PFSK-1 (cell line): Measurements from ENCODE around the gene USP24.

ENCODE experiments used
- FOXP2 ChIP-seq: optimal IDR thresholded peaks from 2 replicates; pipeline ENCODE3; 2011; ENCODE audit warnings: borderline replicate concordance, control low read depth, inconsistent platforms; ENCODE audit not compliant: insufficient read depth; ENCODE audit errors: extremely low read length, extremely low read depth
- POLR2AphosphoS5 ChIP-seq: IDR thresholded peaks from 2 replicates; pipeline ENCODE4 v1.6.1; 2012; ENCODE audit warnings: low read depth, mild to moderate bottlenecking, control low read depth, low read length, moderate library complexity
- SIN3A ChIP-seq: IDR thresholded peaks from 2 replicates; pipeline ENCODE4 v1.6.1; 2012; ENCODE audit warnings: mild to moderate bottlenecking, low read length, moderate library complexity, borderline replicate concordance; ENCODE audit not compliant: insufficient read depth
- TAF1 ChIP-seq: IDR thresholded peaks from 2 replicates; pipeline ENCODE4 v1.6.1; 2012; ENCODE audit warnings: low read length, control low read depth, borderline replicate concordance; ENCODE audit not compliant: insufficient read depth
- TF ChIP-seq, protein P1 (sequence below), 2 experiments: IDR thresholded peaks; 2 replicates each; pipeline versions ENCODE4 v1.6.1 to v1.8.0; 2011 to 2012; ENCODE audit warnings: low read depth in 2 of 2, low read length in 2 of 2, control low read depth in 1 of 2, inconsistent platforms in 1 of 2, mild to moderate bottlenecking in 1 of 2, moderate library complexity in 1 of 2; ENCODE audit not compliant: insufficient read depth in 1 of 2

USP24 gene

DNA sequence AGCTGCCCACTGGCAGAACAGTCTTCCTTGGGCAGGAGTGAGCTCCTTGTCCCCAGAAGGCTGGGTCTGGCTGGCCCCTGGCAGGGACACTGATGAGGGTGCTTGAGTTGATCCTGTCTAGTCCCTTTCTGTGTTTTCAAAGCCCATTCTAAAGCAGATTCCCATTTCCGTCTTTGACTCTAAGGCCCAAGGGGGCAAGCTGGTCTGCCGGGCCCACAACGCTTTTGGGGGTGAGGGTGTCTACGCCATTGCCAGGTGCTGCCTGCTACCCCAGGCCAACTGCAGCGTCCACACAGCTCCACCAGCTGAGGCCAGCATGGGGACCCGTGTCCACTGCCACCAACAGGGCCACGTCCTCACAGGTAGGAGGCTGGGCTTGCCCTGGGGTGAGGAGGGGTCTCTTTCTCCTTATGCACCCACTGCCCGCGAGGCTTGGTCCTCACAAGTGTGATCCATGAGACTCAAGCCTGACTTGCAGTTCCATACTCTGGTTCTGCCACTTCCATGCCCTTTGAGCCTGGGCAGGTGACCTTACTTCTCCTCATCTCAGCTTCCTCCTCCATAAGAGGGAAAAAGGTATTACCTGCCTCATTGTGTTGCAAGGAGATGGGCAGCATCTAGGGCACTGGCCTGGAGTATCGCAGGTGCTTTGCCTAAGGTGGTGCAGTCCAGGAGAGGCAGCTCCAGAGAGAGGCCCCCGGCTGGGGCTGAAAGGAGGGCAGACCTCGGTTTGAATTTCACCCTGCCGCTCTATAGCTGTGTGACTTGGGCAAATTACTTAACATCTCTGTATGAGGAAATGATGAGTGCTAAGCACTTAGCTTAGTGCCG lies 155.6 kb downstream of the USP24 start:
- TF ChIP-seq FOXP2 (no peak), POLR2AphosphoS5 (no peak), SIN3A (no peak), TAF1 (no peak)
- TF ChIP-seq, protein P1, sequence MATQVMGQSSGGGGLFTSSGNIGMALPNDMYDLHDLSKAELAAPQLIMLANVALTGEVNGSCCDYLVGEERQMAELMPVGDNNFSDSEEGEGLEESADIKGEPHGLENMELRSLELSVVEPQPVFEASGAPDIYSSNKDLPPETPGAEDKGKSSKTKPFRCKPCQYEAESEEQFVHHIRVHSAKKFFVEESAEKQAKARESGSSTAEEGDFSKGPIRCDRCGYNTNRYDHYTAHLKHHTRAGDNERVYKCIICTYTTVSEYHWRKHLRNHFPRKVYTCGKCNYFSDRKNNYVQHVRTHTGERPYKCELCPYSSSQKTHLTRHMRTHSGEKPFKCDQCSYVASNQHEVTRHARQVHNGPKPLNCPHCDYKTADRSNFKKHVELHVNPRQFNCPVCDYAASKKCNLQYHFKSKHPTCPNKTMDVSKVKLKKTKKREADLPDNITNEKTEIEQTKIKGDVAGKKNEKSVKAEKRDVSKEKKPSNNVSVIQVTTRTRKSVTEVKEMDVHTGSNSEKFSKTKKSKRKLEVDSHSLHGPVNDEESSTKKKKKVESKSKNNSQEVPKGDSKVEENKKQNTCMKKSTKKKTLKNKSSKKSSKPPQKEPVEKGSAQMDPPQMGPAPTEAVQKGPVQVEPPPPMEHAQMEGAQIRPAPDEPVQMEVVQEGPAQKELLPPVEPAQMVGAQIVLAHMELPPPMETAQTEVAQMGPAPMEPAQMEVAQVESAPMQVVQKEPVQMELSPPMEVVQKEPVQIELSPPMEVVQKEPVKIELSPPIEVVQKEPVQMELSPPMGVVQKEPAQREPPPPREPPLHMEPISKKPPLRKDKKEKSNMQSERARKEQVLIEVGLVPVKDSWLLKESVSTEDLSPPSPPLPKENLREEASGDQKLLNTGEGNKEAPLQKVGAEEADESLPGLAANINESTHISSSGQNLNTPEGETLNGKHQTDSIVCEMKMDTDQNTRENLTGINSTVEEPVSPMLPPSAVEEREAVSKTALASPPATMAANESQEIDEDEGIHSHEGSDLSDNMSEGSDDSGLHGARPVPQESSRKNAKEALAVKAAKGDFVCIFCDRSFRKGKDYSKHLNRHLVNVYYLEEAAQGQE (IDR thresholded peaks at IDR 0.05; ENCODE audit: insufficient read depth in 1 of 2, low read depth in 2 of 2, low read length in 2 of 2), result no peak

DNA sequence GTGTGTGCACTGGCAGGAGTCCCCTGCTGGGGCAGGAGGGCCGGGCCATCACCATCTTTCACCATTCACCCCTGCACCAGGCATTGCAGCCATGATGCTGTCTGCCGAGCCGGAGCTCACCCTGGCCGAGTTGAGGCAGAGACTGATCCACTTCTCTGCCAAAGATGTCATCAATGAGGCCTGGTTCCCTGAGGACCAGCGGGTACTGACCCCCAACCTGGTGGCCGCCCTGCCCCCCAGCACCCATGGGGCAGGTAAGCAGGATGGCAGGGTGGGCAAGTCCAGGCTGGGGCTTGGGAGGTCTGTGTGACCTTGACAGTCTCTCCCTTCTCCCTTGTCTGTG lies 157.2 kb downstream of the USP24 start:
- TF ChIP-seq TAF1 (no peak), POLR2AphosphoS5 (no peak), SIN3A (no peak), FOXP2 (no peak)
- TF ChIP-seq, protein P1 (IDR thresholded peaks at IDR 0.05; ENCODE audit: insufficient read depth in 1 of 2, low read depth in 2 of 2, low read length in 2 of 2), result no peak

DNA sequence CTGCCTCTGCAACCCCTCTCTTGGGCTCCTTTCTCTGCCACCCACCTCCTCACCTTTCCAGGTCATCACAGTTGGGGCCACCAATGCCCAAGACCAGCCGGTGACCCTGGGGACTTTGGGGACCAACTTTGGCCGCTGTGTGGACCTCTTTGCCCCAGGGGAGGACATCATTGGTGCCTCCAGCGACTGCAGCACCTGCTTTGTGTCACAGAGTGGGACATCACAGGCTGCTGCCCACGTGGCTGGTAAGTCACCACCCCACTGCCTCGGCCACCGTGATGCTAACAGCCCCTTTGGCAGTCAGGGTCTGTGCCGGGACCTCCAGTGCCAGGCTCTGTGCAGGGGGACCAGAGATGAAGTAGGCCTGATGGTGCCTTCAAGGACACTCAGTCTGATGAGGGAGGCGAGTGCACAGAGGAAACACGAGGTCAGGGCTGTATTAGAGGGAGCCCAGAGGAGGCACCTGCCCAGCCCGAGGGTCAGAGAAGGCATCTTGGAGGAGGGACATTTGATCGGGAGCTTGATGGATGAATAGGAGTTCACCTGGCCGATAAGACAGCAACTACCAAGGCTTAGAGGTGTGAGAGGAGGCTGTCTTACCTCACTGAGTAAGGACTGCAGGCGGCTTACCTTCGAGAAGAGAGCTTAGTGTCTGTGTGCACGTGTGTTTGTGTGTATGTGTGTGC lies 157.8 kb downstream of the USP24 start:
- TF ChIP-seq POLR2AphosphoS5 (no peak), FOXP2 (no peak), TAF1 (no peak), SIN3A (no peak)
- TF ChIP-seq, protein P1 (IDR thresholded peaks at IDR 0.05; ENCODE audit: insufficient read depth in 1 of 2, low read depth in 2 of 2, low read length in 2 of 2), result no peak

DNA sequence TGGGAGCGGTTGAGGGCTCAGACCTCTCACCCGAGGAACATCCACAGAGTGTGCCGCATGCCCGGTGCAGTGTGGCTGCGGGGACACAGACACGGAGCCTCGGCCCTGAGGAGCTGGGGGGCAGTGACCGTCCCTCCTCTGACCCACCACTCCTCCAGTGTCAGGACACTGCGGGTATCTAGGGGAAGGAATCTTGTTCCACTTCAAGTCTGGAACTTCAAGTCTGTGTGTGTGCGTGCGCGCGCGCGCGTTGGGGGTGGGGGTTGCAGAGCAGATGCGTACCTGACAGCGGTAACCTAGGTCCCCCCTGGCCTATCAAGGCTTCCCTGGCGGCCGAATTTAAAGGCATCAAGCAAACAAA lies 158.6 kb downstream of the USP24 start:
- TF ChIP-seq TAF1 (no peak), FOXP2 (no peak), SIN3A (no peak), POLR2AphosphoS5 (no peak)
- TF ChIP-seq, protein P1 (IDR thresholded peaks at IDR 0.05; ENCODE audit: insufficient read depth in 1 of 2, low read depth in 2 of 2, low read length in 2 of 2), result no peak
